GM06990 (cell line): ENCODE results near the gene RTTN.

ENCODE experiments used
- DNase-seq: peaks from one replicate; pipeline ENCODE4 v3.0.0-alpha.2; 2011; ENCODE audit not compliant: insufficient read length; ENCODE audit errors: extremely low read depth
- H3K27me3 ChIP-seq: replicated peaks from 2 replicates; pipeline ENCODE4 v1.6.0; 2011; ENCODE audit warnings: low read length; ENCODE audit not compliant: control insufficient read depth, insufficient read depth
- H3K36me3 ChIP-seq: 2 replicates; pipeline ENCODE4 v1.5.1; 2011; ENCODE audit warnings: low read length; ENCODE audit not compliant: control insufficient read depth, insufficient read depth
- H3K4me3 ChIP-seq: replicated peaks from 2 replicates; pipeline ENCODE4 v1.5.1; 2011; ENCODE audit warnings: low read depth, mild to moderate bottlenecking, control low read depth, low read length
- TF ChIP-seq, protein P1 (sequence below): IDR thresholded peaks from 2 replicates; pipeline ENCODE4 v1.5.1; 2011; ENCODE audit warnings: low read length, control low read depth, mild to moderate bottlenecking, inconsistent platforms; ENCODE audit not compliant: insufficient read depth, poor library complexity, severe bottlenecking

The RTTN gene

DNA sequence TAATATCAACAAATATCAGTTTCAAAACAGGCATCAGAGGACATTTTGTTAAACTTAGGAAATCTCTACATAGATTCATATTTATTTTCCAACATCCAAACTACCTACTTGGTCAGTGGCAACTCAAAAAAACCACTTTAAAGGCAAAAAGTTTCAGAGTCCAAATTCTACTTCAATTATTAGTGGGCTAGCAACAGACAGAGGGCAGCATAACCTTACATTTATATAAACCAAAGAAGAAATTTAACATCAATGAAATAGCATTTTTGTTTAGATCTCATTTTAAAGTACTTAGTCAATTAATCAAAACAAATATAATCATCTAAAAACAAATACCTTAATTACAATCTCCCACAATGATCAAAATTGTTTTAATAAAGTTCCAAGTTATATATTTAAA lies 33.3 kb downstream of the RTTN start:
- no peak for DNase-seq
- TF ChIP-seq, protein P1, sequence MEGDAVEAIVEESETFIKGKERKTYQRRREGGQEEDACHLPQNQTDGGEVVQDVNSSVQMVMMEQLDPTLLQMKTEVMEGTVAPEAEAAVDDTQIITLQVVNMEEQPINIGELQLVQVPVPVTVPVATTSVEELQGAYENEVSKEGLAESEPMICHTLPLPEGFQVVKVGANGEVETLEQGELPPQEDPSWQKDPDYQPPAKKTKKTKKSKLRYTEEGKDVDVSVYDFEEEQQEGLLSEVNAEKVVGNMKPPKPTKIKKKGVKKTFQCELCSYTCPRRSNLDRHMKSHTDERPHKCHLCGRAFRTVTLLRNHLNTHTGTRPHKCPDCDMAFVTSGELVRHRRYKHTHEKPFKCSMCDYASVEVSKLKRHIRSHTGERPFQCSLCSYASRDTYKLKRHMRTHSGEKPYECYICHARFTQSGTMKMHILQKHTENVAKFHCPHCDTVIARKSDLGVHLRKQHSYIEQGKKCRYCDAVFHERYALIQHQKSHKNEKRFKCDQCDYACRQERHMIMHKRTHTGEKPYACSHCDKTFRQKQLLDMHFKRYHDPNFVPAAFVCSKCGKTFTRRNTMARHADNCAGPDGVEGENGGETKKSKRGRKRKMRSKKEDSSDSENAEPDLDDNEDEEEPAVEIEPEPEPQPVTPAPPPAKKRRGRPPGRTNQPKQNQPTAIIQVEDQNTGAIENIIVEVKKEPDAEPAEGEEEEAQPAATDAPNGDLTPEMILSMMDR = peak; percentile 26
- no peaks in the 10 kb centered on the region; the same call in 1 of the 2 replicates for H3K36me3 ChIP-seq
- H3K27me3 ChIP-seq = no peaks in the 10 kb centered on the region
- no peak overlapping the region for H3K4me3 ChIP-seq

DNA sequence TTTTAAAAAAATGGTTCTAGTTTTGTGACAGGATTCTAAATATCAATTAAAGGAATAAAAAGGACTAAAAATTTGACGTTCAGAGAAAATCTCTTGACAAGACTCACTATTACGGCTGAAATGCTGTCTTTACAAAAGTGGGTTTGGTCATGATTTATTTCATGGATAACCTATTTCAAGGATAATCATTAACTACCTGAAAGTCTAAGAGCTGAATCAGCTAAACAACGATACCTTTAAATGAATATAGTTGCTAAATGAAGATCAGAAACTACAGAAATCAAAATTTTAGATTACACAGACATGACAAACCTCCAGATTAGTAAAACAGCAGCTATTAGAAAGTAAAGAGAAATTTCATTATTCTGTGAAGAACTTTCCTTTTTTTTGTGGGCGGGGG lies 35.7 kb downstream of the RTTN start:
- no peak overlapping the region for H3K4me3 ChIP-seq
- H3K36me3 ChIP-seq = no peaks in the 10 kb centered on the region; the same call in 1 of the 2 replicates
- TF ChIP-seq, protein P1 = no peak
- no peaks in the 10 kb centered on the region for H3K27me3 ChIP-seq
- DNase-seq = no peak

DNA sequence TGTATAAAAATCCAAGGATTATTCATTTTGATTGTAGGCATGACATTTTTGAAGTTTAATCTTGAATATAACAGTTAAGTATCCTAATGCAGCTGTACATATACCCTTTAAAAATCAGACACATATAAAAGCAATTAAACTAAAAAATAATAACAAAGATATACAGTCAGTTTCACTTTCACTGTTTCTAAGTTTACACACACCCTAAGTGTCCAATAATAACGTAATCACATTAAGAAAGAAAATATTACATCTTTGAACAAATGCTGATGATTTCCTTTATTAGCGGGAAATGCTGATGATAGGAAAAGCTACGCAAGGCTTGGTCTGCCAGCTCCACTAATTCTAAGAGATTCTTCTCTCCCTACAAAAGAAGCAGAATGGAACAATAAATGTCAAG lies 38.8 kb downstream of the RTTN start:
- Histone ChIP-seq H3K27me3 (no peaks in the 10 kb centered on the region), H3K4me3 (no peak overlapping the region), H3K36me3 (no peaks in the 10 kb centered on the region; the same call in 1 of the 2 replicates)
- TF ChIP-seq, protein P1 = no peak
- DNase-seq = no peak

DNA sequence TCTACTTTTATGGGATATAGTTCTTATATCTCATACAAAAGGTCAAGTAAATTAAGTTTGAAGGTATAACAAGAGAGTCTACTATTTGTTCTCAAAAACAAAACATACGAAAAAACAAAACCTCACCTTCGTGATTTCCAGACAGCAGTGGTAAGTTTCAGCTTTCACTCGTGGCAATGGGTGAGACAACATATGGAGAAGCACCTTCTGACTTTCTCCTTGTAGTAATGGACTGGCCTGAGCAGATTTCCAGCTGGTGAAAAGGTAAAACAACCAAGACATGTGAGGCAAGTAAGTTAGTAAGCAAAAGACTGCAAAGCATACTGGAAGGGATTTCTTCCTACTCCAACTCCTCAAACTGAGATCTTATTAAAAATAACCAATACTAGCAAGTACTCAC lies 39.6 kb downstream of the RTTN start:
- no peaks in the 10 kb centered on the region for H3K27me3 ChIP-seq
- H3K4me3 ChIP-seq = no peak overlapping the region
- no peaks in the 10 kb centered on the region; the same call in 1 of the 2 replicates for H3K36me3 ChIP-seq
- TF ChIP-seq, protein P1 = no peak
- no peak for DNase-seq

DNA sequence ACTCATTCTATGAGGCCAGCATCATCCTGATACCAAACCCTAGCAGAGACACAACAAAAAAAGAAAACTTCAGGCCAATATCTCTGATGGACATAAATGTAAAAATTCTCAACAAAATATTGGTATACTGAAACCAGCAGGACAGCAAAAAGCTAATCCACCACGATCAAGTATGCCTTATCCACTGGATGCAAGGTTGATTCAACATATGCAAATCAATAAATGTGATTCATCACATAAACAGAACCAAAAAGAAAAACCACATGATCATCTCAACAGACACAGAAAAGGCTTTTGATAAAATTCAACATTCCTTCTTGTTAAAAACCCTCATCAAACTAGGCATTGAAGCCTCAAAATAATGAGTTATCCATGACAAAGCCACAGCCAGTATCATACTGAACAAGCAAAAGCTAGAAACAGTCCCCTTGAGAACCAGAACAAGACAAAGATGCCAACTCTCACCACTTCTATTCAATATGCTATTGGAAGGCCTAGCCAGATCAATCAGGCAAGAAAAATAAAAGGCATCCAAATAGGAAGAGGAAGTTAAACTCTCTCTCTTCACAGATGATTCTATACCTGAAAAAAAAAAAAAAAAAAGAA lies 45.3 kb downstream of the RTTN start:
- H3K36me3 ChIP-seq = peaks cover 3% of the 10 kb centered on the region
- DNase-seq = no peak
- TF ChIP-seq, protein P1 = no peak
- H3K27me3 ChIP-seq = no peaks in the 10 kb centered on the region
- H3K4me3 ChIP-seq = no peak overlapping the region

DNA sequence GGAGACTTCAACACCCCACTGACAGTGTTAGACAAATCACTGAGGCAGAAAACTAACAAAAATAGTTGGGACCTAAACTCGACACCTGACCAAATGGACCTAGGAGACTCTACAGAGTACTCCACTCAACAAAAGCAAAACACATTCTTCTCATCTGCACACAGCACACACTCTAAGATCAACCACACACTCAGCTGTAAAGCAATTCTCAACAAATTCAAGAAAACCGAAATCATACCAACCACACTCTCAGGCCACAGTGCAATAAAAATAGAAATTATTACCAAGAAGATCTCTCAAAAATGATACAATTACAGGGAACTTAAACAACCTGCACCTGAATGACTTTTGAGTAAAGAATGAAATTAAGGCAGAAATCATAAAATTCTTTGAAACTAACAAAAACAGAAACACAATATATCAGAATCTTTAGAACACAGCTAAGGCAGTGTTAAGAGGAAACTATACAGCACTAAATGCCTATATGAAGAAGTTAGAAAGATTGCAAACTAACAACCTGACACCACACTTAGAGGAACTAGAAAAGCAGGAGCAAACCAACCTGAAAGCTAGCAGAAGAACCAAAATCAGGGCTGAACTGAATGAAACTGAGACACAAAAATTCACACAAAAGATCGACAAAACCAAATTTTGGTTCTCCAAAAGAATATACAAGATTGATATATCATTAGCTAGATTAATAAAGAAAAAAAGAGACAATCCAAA lies 46.3 kb downstream of the RTTN start:
- TF ChIP-seq, protein P1 = no peak

More for the DNA sequence above, 46.3 kb downstream of the RTTN start:
- Histone ChIP-seq H3K27me3 (no peaks in the 10 kb centered on the region), H3K36me3 (peaks cover 3% of the 10 kb centered on the region), H3K4me3 (peak overlapping the region; percentile 37; the same call in 1 of the 2 replicates)
- DNase-seq = no peak
